ENCODE measurements around the gene PIGM.

- TF ChIP-seq POLR2A (IDR thresholded peaks at IDR 0.05) (no peak), CTCF (IDR thresholded peaks at IDR 0.05) (no peak), EP300 (IDR thresholded peaks at IDR 0.05) (no peak)
These were observed 33.0 kb upstream of the PIGM start for GRCh38 chr1:160064746-160065145.
